ENCODE measurements around the gene FBXL19. TPM values are rescaled to one million over a fixed set of nuclear protein-coding genes. Genes with fewer than 3 reads are reported as not detected.
"Not testable (repeated sequence)": the region's sequence is repeated elsewhere in the genome, so short reads cannot be mapped to it uniquely, and the experiment has no call there.

FBXL19 gene
- total RNA-seq, 2 donors from 2014 or later, result 12.6 to 13.2 TPM

GRCh38 chr16:30930160-30930571 is 6.8 kb downstream of the FBXL19 start:
- H3K4me1 Mint-ChIP-seq, result peaks cover 23% of the 10 kb centered on the region
- H3K4me3 Mint-ChIP-seq, result no peak overlapping the region
- H3K27ac Mint-ChIP-seq, result no peak overlapping the region
- H3K27me3 Mint-ChIP-seq, result no peaks in the 10 kb centered on the region
- H3K9me3 ChIP-seq (ENCODE audit: control insufficient read depth, low read length, poor library complexity, severe bottlenecking), result no peaks in the 10 kb centered on the region
- ATAC-seq, result no peak
- DNase-seq, result no peak
- peaks cover 3% of the 10 kb centered on the region for H3K36me3 Mint-ChIP-seq (ENCODE audit: low read depth)

GRCh38 chr16:30931068-30931650 is 7.8 kb downstream of the FBXL19 start:
- peaks cover 4% of the 10 kb centered on the region for H3K36me3 Mint-ChIP-seq (ENCODE audit: low read depth)
- no peak overlapping the region for H3K4me3 Mint-ChIP-seq
- no peaks in the 10 kb centered on the region for H3K27me3 Mint-ChIP-seq
- H3K27ac Mint-ChIP-seq, result no peak overlapping the region
- H3K9me3 ChIP-seq (ENCODE audit: control insufficient read depth, low read length, poor library complexity, severe bottlenecking), result no peaks in the 10 kb centered on the region
- H3K4me1 Mint-ChIP-seq, result peaks cover 25% of the 10 kb centered on the region
- DNase-seq, result no peak
- ATAC-seq, result no peak

GRCh38 chr16:30934827-30935557 is 11.6 kb downstream of the FBXL19 start:
- Mint-ChIP-seq H3K4me1 (peaks cover 28% of the 10 kb centered on the region), H3K36me3 (ENCODE audit: low read depth) (peaks cover 4% of the 10 kb centered on the region), H3K27ac (peak overlapping the region; percentile 86), H3K27me3 (no peaks in the 10 kb centered on the region), H3K4me3 (no peak overlapping the region)
- DNase-seq (no peak), ATAC-seq (peak; percentile 65)
- H3K9me3 ChIP-seq (ENCODE audit: control insufficient read depth, low read length, poor library complexity, severe bottlenecking), result no peaks in the 10 kb centered on the region

GRCh38 chr16:30937692-30938091 is 14.3 kb downstream of the FBXL19 start:
- Mint-ChIP-seq H3K4me3 (no peak overlapping the region), H3K27ac (peak overlapping the region; percentile 16), H3K4me1 (peaks cover 30% of the 10 kb centered on the region), H3K36me3 (ENCODE audit: low read depth) (peaks cover 2% of the 10 kb centered on the region), H3K27me3 (no peaks in the 10 kb centered on the region)
- DNase-seq (no peak), ATAC-seq (no peak)
- H3K9me3 ChIP-seq (ENCODE audit: control insufficient read depth, low read length, poor library complexity, severe bottlenecking), result no peaks in the 10 kb centered on the region

- DNase-seq; H3K4me3 Mint-ChIP-seq; H3K27me3 Mint-ChIP-seq; H3K36me3 Mint-ChIP-seq (ENCODE audit: low read depth); H3K27ac Mint-ChIP-seq; H3K9me3 ChIP-seq (ENCODE audit: control insufficient read depth, low read length, poor library complexity, severe bottlenecking); ATAC-seq: not testable (repeated sequence)
- H3K4me1 Mint-ChIP-seq, result peaks cover 31% of the 10 kb centered on the region
These were observed 16.2 kb downstream of the FBXL19 start for GRCh38 chr16:30939571-30939970.

GRCh38 chr16:30941600-30942425 is 18.4 kb downstream of the FBXL19 start:
- no peaks in the 10 kb centered on the region for H3K27me3 Mint-ChIP-seq
- no peaks in the 10 kb centered on the region for H3K9me3 ChIP-seq (ENCODE audit: control insufficient read depth, low read length, poor library complexity, severe bottlenecking)
- ATAC-seq, result peak; percentile 97
- peak overlapping the region; percentile 27 for H3K27ac Mint-ChIP-seq
- H3K36me3 Mint-ChIP-seq (ENCODE audit: low read depth), result no peaks in the 10 kb centered on the region
- peak; percentile 41 to 43 (median 43) for DNase-seq
- H3K4me3 Mint-ChIP-seq, result no peak overlapping the region
- peaks cover 26% of the 10 kb centered on the region for H3K4me1 Mint-ChIP-seq

- no peaks in the 10 kb centered on the region for H3K9me3 ChIP-seq (ENCODE audit: control insufficient read depth, low read length, poor library complexity, severe bottlenecking)
- peaks cover 26% of the 10 kb centered on the region for H3K4me1 Mint-ChIP-seq
- no peaks in the 10 kb centered on the region for H3K36me3 Mint-ChIP-seq (ENCODE audit: low read depth)
- H3K27ac Mint-ChIP-seq, result peak overlapping the region; percentile 27
- DNase-seq (no peak), ATAC-seq (no peak)
- no peak overlapping the region for H3K4me3 Mint-ChIP-seq
- no peaks in the 10 kb centered on the region for H3K27me3 Mint-ChIP-seq
These were observed 19.0 kb downstream of the FBXL19 start for GRCh38 chr16:30942426-30942806.

- no peaks in the 10 kb centered on the region for H3K27me3 Mint-ChIP-seq
- no peaks in the 10 kb centered on the region for H3K9me3 ChIP-seq (ENCODE audit: control insufficient read depth, low read length, poor library complexity, severe bottlenecking)
- ATAC-seq, result no peak
- H3K27ac Mint-ChIP-seq, result no peak overlapping the region
- no peaks in the 10 kb centered on the region for H3K36me3 Mint-ChIP-seq (ENCODE audit: low read depth)
- no peak for DNase-seq
- peaks cover 20% of the 10 kb centered on the region for H3K4me1 Mint-ChIP-seq
- no peak overlapping the region for H3K4me3 Mint-ChIP-seq
These were observed 21.0 kb downstream of the FBXL19 start for GRCh38 chr16:30944352-30944751.

- no peaks in the 10 kb centered on the region for H3K9me3 ChIP-seq (ENCODE audit: control insufficient read depth, low read length, poor library complexity, severe bottlenecking)
- Mint-ChIP-seq H3K4me1 (peaks cover 27% of the 10 kb centered on the region), H3K36me3 (ENCODE audit: low read depth) (no peaks in the 10 kb centered on the region), H3K4me3 (no peak overlapping the region), H3K27ac (peak overlapping the region; percentile 75), H3K27me3 (no peaks in the 10 kb centered on the region)
- DNase-seq (no peak), ATAC-seq (no peak)
These were observed 23.5 kb downstream of the FBXL19 start for GRCh38 chr16:30946671-30947540.

GRCh38 chr16:30947541-30947858 is 24.1 kb downstream of the FBXL19 start:
- Mint-ChIP-seq H3K4me3 (no peak overlapping the region), H3K4me1 (peaks cover 25% of the 10 kb centered on the region), H3K27ac (no peak overlapping the region), H3K36me3 (ENCODE audit: low read depth) (no peaks in the 10 kb centered on the region), H3K27me3 (no peaks in the 10 kb centered on the region)
- no peaks in the 10 kb centered on the region for H3K9me3 ChIP-seq (ENCODE audit: control insufficient read depth, low read length, poor library complexity, severe bottlenecking)
- no peak for DNase-seq
- ATAC-seq, result no peak

GRCh38 chr16:30947859-30948666 is 24.7 kb downstream of the FBXL19 start:
- no peak for DNase-seq

More at GRCh38 chr16:30947859-30948666, 24.7 kb downstream of the FBXL19 start:
- no peaks in the 10 kb centered on the region for H3K27me3 Mint-ChIP-seq
- H3K4me3 Mint-ChIP-seq, result no peak overlapping the region
- peaks cover 23% of the 10 kb centered on the region for H3K4me1 Mint-ChIP-seq
- no peaks in the 10 kb centered on the region for H3K9me3 ChIP-seq (ENCODE audit: control insufficient read depth, low read length, poor library complexity, severe bottlenecking)
- H3K27ac Mint-ChIP-seq, result no peak overlapping the region
- no peaks in the 10 kb centered on the region for H3K36me3 Mint-ChIP-seq (ENCODE audit: low read depth)
- peak; percentile 2 for ATAC-seq

All from T-helper 17 cell (primary cell).